Astrocyte of the cerebellum (primary cell): Measurements from ENCODE around the gene CLMN.

ENCODE experiments used
- DNase-seq: peaks from one replicate; pipeline ENCODE4 v3.0.0-alpha.2; 2011; ENCODE audit warnings: low read depth
- H3K4me3 ChIP-seq: 2 replicates; pipeline ENCODE4 v1.5.1; 2011; ENCODE audit warnings: mild to moderate bottlenecking, low read depth, low read length, moderate library complexity
- in situ Hi-C: cut with HindIII; loops from 2 replicates; pipeline ENCODE4 v1.10.0; 2017; ENCODE audit warnings: low sequenced_read_pairs
- TF ChIP-seq, protein P1 (sequence below): IDR thresholded peaks from 2 replicates; pipeline ENCODE4 v1.5.1; 2012; ENCODE audit warnings: low read length, low read depth, moderate library complexity, mild to moderate bottlenecking; ENCODE audit errors: missing control alignments

Gene CLMN

DNA sequence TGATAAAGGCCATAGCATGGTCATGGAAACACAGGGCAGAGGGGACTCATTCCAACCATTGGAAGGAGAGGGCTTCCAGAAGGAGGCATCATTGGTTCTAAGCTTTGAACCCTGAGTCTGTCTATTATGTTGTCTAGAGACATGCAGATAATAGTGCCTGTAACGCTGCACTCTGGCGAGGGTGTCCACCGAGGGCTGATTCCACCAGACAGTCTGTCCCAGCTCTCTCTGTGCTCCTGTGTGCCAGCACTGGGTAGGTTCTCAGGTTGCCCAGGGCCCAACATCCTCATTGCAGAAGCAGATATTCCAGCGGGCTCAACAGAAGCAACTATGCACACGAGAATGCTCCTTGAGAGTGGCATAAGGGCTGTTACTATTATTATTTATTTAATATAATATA lies 18.7 kb upstream of the CLMN start:
- TF ChIP-seq, protein P1, sequence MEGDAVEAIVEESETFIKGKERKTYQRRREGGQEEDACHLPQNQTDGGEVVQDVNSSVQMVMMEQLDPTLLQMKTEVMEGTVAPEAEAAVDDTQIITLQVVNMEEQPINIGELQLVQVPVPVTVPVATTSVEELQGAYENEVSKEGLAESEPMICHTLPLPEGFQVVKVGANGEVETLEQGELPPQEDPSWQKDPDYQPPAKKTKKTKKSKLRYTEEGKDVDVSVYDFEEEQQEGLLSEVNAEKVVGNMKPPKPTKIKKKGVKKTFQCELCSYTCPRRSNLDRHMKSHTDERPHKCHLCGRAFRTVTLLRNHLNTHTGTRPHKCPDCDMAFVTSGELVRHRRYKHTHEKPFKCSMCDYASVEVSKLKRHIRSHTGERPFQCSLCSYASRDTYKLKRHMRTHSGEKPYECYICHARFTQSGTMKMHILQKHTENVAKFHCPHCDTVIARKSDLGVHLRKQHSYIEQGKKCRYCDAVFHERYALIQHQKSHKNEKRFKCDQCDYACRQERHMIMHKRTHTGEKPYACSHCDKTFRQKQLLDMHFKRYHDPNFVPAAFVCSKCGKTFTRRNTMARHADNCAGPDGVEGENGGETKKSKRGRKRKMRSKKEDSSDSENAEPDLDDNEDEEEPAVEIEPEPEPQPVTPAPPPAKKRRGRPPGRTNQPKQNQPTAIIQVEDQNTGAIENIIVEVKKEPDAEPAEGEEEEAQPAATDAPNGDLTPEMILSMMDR, result no peak
- no peak for DNase-seq
- H3K4me3 ChIP-seq, result no peak overlapping the region
- in situ Hi-C loops, result no loop called here

- no peak overlapping the region for H3K4me3 ChIP-seq
- DNase-seq, result no peak
- TF ChIP-seq, protein P1, result no peak
- in situ Hi-C loops, result no loop called here
Observed at GRCh38 chr14:95337041-95337595, 17.4 kb upstream of the CLMN start.

DNA sequence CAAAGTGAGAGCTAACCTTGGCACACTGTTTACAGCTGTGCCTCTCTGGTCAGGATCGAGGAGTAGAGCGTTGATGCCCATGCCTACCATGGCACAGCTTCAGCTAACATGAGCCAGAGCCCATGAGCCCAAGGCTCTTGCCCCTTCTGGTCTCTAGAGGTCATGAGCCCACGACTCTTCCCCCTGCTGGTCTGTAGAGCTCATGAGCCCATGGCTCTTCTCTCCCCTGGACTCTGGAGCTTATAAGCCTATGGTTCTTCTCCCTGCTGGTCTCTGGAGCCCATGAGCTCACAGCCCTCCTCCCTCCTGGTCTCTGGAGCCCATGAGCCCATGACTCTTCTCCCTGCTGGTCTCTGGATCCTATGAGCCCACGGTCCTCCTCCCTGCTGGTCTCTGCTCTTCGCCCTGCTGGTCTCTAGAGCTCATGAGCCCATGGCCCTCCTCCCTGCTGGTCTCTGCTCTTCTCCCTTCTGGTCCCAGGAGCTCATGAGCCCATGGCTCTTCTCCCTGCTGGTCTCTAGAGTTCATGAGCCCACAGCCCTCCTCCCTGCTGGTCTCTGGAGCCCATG lies 16.6 kb upstream of the CLMN start:
- in situ Hi-C loops, result no loop called here
- TF ChIP-seq, protein P1, result no peak
- H3K4me3 ChIP-seq, result no peak overlapping the region
- no peak for DNase-seq

DNA sequence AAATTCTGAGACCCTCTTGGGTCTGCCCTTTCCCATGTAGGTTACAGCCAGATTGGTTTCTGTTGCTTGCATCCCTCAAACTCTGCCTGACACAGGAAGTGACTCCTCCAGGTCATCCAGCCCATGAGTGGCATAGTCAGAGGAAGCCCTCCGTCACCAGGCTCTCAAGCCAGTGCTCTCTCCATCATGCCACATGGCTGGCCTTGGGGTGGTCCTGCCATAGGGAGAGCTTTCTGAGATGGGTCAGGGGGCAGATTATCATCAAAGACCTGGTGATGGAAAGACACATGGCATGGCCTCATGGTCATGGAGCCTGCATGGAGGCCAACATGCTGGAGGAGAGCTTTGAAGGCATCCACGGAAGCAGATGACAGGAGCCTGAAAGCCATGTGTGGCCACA lies 15.4 kb upstream of the CLMN start:
- DNase-seq, result no peak
- TF ChIP-seq, protein P1, result no peak
- in situ Hi-C loops, result no loop called here
- no peak overlapping the region for H3K4me3 ChIP-seq

GRCh38 chr14:95334044-95334443 lies 14.3 kb upstream of the CLMN start:
- DNase-seq, result no peak
- in situ Hi-C loops, result no loop called here
- TF ChIP-seq, protein P1, result no peak
- H3K4me3 ChIP-seq, result no peak overlapping the region

GRCh38 chr14:95332641-95333040 lies 12.9 kb upstream of the CLMN start:
- no peak for DNase-seq
- TF ChIP-seq, protein P1, result no peak
- no peak overlapping the region for H3K4me3 ChIP-seq
- in situ Hi-C loops, result no loop called here
